Activated T-cell treated with anti-CD3 and anti-CD28 coated beads, Interleukin-2, amount 50 U/mL, for 4 hours (primary cell): ENCODE results near the gene TM7SF2. TPM values are rescaled to one million over a fixed set of nuclear protein-coding genes. Genes with fewer than 3 reads are reported as not detected.
A peak's percentile ranks its signal among the peaks of the same experiment; 100 is the strongest.

Experiments used
- ATAC-seq, 2 donors: fragments of 200-7000 bp; cut with Tn5 transposase; one replicate each; pipeline ENCODE4 v1.10.0; 2021
- DNase-seq: peaks from one replicate; pipeline ENCODE4 v3.0.0-alpha.2; 2020
- H3K27me3 Mint-ChIP-seq: one replicate; pipeline ENCODE4 v1.8.0; 2021; ENCODE audit warnings: low read depth, mixed read lengths
- H3K36me3 Mint-ChIP-seq: one replicate; pipeline ENCODE4 v1.8.0; 2022; ENCODE audit warnings: mixed read lengths; ENCODE audit not compliant: insufficient read depth
- H3K4me1 Mint-ChIP-seq: one replicate; pipeline ENCODE4 v1.8.0; 2021; ENCODE audit warnings: low read depth, mixed read lengths
- H3K4me3 Mint-ChIP-seq: one replicate; pipeline ENCODE4 v1.8.0; 2021; ENCODE audit warnings: mild to moderate bottlenecking, moderate library complexity, mixed read lengths
- H3K9me3 Mint-ChIP-seq: one replicate; pipeline ENCODE4 v1.8.0; 2021; ENCODE audit warnings: mixed read lengths
- total RNA-seq, 3 donors: library from RNA; stranded (reverse); gene quantifications; one replicate each; pipeline ENCODE4 v1.2.1, GENCODE V29; 2021

TM7SF2 gene
- total RNA-seq, 3 donors from 2014 or later = 18.4 to 19.4 (median 18.7) TPM

GRCh38 chr11:65102142-65103095 is 9.3 kb upstream of the TM7SF2 start:
- no peak overlapping the region for H3K4me3 Mint-ChIP-seq
- no peaks in the 10 kb centered on the region for H3K27me3 Mint-ChIP-seq
- DNase-seq (no peak), ATAC-seq (no peak)
- H3K4me1 Mint-ChIP-seq = peaks cover 15% of the 10 kb centered on the region
- no peaks in the 10 kb centered on the region for H3K9me3 Mint-ChIP-seq
- peaks cover 21% of the 10 kb centered on the region for H3K36me3 Mint-ChIP-seq

- DNase-seq = no peak
- ATAC-seq = no peak
- Mint-ChIP-seq H3K4me3 (no peak overlapping the region), H3K27me3 (no peaks in the 10 kb centered on the region), H3K36me3 (peaks cover 20% of the 10 kb centered on the region), H3K9me3 (no peaks in the 10 kb centered on the region), H3K4me1 (peaks cover 10% of the 10 kb centered on the region)
These were observed 8.2 kb upstream of the TM7SF2 start for GRCh38 chr11:65103476-65103875.

DNA sequence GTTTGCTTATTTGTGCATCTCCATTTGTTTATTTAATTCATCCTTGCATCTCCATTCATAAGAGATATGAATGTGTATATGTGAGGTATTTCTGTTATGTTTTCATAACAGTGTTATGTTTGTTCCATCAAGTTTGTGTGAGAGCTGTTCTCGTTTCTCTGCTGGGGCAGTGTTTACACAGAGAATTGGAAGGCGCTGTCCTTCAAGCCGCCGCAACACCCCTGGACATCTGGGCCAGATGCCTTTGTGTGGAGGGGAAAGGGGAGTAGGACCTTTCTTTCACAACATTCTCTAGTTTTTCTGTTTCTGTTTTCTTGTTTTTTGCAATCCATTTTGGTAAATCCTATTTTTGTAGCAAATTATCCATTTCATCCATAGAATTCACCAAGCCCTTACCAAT is 7.0 kb upstream of the TM7SF2 start:
- DNase-seq = no peak

DNA sequence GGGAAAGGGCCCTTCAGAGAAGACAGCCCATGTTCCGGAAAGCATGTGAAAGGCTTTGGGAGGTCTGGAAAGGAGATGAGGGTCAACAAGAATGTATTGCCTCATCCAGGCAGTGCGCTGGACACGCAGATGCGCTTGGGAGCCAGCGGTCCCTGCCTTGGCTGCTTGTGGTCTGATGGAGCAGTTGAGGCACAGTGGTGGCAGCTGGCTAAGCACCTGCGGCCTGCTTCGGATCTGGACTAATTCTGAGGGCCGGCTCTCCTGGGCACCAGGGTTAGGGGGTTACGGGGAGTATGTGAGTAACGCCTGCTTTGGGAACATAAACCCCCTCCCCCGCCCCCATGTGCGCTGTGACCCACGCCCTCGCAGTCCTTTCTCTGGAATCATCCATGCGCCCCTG is 4.6 kb upstream of the TM7SF2 start:
- peaks cover 17% of the 10 kb centered on the region for H3K36me3 Mint-ChIP-seq
- no peaks in the 10 kb centered on the region for H3K9me3 Mint-ChIP-seq
- ATAC-seq = no peak
- H3K4me3 Mint-ChIP-seq = no peak overlapping the region
- H3K4me1 Mint-ChIP-seq = peaks cover 29% of the 10 kb centered on the region
- DNase-seq = no peak
- no peaks in the 10 kb centered on the region for H3K27me3 Mint-ChIP-seq

More for the DNA sequence above, 7.0 kb upstream of the TM7SF2 start:
- Mint-ChIP-seq H3K4me1 (peaks cover 8% of the 10 kb centered on the region), H3K36me3 (peaks cover 16% of the 10 kb centered on the region), H3K4me3 (no peak overlapping the region), H3K27me3 (no peaks in the 10 kb centered on the region), H3K9me3 (no peaks in the 10 kb centered on the region)
- no peak for ATAC-seq

DNA sequence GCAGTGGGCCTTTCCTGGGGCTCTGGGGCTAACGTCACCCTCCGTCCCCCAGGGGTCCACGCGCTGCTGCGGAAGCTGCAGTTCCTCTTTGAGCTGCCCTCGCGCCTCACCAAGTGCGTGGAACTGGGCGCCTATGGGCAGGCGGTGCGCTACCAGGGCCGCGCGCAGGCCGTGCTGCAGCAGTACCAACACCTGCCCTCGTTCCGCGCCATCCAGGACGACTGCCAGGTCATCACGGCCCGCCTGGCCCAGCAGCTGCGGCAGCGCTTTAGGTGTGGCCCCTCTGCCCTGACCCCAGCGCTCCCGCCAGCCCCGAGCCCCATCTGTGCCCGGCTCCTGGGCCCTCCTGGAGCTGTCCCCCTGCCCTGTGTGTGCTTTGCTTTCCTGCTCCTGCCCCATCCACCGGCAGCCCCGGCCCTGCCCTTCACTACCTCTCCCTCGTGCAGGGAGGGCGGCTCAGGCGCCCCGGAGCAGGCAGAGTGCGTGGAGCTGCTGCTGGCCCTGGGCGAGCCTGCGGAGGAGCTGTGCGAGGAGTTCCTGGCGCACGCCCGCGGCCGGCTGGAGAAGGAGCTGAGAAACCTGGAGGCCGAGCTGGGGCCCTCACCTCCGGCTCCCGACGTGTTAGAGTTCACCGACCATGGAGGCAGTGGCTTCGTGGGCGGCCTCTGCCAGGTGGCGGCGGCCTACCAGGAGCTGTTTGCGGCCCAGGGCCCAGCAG is 3.8 kb upstream of the TM7SF2 start:
- ATAC-seq (no peak), DNase-seq (no peak)
- H3K9me3 Mint-ChIP-seq = no peaks in the 10 kb centered on the region
- peaks cover 30% of the 10 kb centered on the region for H3K4me1 Mint-ChIP-seq
- no peak overlapping the region for H3K4me3 Mint-ChIP-seq
- no peaks in the 10 kb centered on the region for H3K27me3 Mint-ChIP-seq
- peaks cover 17% of the 10 kb centered on the region for H3K36me3 Mint-ChIP-seq

DNA sequence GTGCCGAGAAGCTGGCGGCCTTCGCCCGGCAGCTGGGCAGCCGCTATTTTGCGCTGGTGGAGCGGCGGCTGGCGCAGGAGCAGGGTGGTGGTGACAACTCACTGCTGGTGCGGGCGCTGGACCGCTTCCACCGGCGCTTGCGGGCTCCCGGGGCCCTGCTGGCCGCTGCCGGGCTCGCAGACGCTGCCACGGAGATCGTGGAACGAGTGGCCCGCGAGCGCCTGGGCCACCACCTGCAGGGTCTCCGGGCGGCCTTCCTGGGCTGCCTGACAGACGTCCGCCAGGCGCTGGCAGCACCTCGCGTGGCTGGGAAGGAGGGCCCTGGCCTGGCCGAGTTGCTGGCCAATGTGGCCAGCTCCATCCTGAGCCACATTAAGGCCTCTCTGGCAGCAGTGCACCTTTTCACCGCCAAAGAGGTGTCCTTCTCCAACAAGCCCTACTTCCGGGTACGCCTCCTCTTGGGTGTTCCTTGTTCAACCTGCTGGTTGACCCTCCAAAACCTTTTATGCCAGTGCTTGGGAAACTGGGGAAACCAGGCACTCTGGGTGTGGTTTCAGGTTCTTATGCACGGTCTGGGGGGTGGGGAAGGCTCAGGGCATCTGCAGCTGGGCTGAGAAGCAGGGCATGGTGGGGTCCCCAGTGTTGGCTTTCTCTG is 3.1 kb upstream of the TM7SF2 start:
- peaks cover 34% of the 10 kb centered on the region for H3K4me1 Mint-ChIP-seq
- H3K36me3 Mint-ChIP-seq = peaks cover 17% of the 10 kb centered on the region
- DNase-seq (no peak), ATAC-seq (no peak)
- no peak overlapping the region for H3K4me3 Mint-ChIP-seq
- H3K9me3 Mint-ChIP-seq = no peaks in the 10 kb centered on the region
- no peaks in the 10 kb centered on the region for H3K27me3 Mint-ChIP-seq

DNA sequence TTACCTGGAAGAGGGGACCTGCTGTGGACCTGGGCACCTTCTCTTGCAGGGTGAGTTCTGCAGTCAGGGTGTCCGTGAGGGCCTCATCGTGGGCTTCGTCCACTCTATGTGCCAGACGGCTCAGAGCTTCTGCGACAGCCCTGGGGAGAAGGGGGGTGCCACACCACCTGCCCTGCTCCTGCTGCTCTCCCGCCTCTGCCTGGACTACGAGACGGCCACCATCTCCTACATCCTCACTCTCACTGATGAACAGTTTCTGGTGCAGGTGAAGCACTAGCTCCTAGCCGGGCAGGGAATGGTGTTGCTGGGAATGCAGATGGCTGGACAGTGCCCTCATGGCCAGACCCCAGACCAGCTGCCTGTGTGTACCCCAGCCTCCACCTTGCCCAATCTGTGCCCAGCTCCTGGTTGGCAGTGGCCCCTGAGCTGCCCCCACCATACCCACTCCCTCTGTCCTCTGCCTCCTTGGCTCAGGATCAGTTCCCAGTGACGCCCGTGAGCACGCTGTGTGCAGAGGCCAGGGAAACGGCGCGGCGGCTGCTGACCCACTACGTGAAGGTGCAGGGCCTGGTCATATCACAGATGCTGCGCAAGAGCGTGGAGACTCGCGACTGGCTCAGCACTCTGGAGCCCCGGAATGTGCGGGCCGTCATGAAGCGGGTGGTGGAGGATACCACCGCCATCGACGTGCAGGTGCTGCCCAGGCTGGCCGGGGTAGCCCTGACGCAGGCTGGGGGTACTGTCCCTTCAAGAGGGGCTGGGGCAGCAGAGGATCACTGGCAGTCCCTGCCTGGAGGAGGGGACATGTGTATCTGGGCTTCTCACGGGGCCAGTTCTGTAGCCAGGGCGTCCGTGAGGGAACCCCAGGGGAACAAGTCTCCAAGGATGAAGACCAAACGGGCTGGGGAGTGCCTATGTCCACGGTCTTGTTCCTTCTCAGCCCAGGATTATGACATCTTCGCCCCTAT is 2.2 kb upstream of the TM7SF2 start:
- DNase-seq (no peak), ATAC-seq (no peak)
- Mint-ChIP-seq H3K9me3 (no peaks in the 10 kb centered on the region), H3K4me3 (no peak overlapping the region), H3K4me1 (peaks cover 41% of the 10 kb centered on the region), H3K36me3 (peaks cover 17% of the 10 kb centered on the region), H3K27me3 (no peaks in the 10 kb centered on the region)

GRCh38 chr11:65110354-65110861 is 1.3 kb upstream of the TM7SF2 start:
- Mint-ChIP-seq H3K27me3 (no peaks in the 10 kb centered on the region), H3K36me3 (peaks cover 13% of the 10 kb centered on the region), H3K4me3 (no peak overlapping the region), H3K4me1 (peaks cover 41% of the 10 kb centered on the region), H3K9me3 (no peaks in the 10 kb centered on the region)
- DNase-seq (peak; percentile 98), ATAC-seq (peak; percentile 47 to 59)

GRCh38 chr11:65111159-65111743 is 421 bp upstream of the TM7SF2 start:
- DNase-seq (no peak), ATAC-seq (no peak)
- H3K27me3 Mint-ChIP-seq = no peaks in the 10 kb centered on the region
- H3K4me3 Mint-ChIP-seq = peak overlapping the region; percentile 82
- no peaks in the 10 kb centered on the region for H3K9me3 Mint-ChIP-seq
- H3K4me1 Mint-ChIP-seq = peaks cover 46% of the 10 kb centered on the region
- H3K36me3 Mint-ChIP-seq = peaks cover 7% of the 10 kb centered on the region

DNA sequence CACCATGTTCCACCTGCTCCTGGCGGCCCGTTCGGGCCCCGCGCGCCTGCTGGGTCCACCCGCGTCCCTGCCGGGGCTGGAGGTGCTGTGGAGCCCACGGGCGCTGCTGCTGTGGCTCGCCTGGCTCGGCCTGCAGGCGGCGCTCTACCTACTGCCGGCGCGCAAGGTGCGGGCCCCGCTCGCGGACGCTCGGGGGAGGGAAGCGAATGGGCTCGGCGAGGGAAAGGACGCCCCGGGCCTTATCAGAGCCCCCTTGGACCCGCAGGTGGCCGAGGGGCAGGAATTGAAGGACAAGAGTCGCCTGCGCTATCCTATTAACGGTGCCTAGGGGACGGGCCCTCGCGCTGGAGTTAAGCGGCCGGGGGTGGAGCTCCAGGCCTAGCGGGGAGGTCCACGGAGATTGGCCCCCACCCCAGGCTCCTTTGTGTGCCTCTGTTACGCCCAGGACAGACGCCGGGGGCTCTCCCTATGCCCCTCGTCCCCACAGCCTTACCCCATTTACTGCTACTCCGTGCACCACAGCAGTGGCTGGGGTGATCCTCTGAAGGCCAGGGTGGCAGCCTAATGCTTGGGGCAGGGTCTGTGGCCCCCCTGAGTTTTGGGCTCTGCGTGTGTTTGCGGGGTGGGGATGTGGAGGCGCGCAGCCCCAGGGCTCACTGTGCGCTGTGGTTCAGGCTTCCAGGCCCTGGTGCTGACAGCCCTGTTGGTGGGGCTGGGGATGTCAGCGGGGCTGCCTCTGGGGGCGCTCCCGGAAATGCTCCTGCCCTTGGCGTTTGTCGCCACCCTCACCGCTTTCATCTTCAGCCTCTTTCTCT is 1.1 kb downstream of the TM7SF2 start:
- H3K36me3 Mint-ChIP-seq = peaks cover 4% of the 10 kb centered on the region
- peak overlapping the region; percentile 82 for H3K4me3 Mint-ChIP-seq
- no peaks in the 10 kb centered on the region for H3K9me3 Mint-ChIP-seq
- H3K4me1 Mint-ChIP-seq = peaks cover 49% of the 10 kb centered on the region
- DNase-seq = peak; percentile 70
- ATAC-seq = peak; percentile 46 to 47
- H3K27me3 Mint-ChIP-seq = no peaks in the 10 kb centered on the region

DNA sequence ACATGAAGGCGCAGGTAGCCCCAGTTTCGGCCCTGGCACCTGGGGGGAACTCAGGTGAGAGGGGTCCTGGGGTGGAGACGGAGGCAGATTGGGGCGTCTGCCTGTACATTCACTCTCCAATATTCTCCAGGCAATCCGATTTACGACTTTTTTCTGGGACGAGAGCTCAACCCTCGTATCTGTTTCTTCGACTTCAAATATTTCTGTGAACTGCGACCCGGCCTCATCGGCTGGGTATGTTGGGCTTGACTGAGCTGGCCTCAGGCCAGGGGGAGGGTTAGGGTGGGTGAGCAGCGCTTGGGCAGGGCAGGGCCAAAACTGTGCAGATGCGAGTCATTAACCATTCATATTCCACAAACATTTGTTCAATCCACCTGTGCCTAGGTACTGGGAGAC is 1.7 kb downstream of the TM7SF2 start:
- no peak for ATAC-seq
- H3K4me1 Mint-ChIP-seq = peaks cover 53% of the 10 kb centered on the region
- peak overlapping the region; percentile 82 for H3K4me3 Mint-ChIP-seq

GRCh38 chr11:65113839-65114238 is 2.2 kb downstream of the TM7SF2 start:
- ATAC-seq (no peak), DNase-seq (no peak)
- Mint-ChIP-seq H3K4me3 (no peak overlapping the region), H3K9me3 (no peaks in the 10 kb centered on the region), H3K27me3 (no peaks in the 10 kb centered on the region), H3K36me3 (peaks cover 11% of the 10 kb centered on the region), H3K4me1 (peaks cover 58% of the 10 kb centered on the region)

More for the DNA sequence above, 1.7 kb downstream of the TM7SF2 start:
- DNase-seq = no peak
- H3K36me3 Mint-ChIP-seq = peaks cover 6% of the 10 kb centered on the region
- no peaks in the 10 kb centered on the region for H3K9me3 Mint-ChIP-seq
- no peaks in the 10 kb centered on the region for H3K27me3 Mint-ChIP-seq
